ENCODE measurements around the gene CCDC97.

The CCDC97 gene

GRCh38 chr19:41357746-41358145 lies 47.8 kb downstream of the CCDC97 start:
- Histone ChIP-seq H2AFZ (ENCODE audit: low read length) (no peak overlapping the region), H3F3A (ENCODE audit: low read depth) (no peaks in the 10 kb centered on the region), H3K27me3 (ENCODE audit: insufficient read depth, low read length, poor library complexity, severe bottlenecking) (no peaks in the 10 kb centered on the region), H3K4me2 (ENCODE audit: low read depth, low read length, poor library complexity, severe bottlenecking) (peak overlapping the region; percentile 13), H3K9me2 (replicated peaks; ENCODE audit: low read depth, low read length) (no peaks in the 10 kb centered on the region), H3K4me3 (ENCODE audit: low read length, poor library complexity, severe bottlenecking) (no peak overlapping the region), H3K9ac (ENCODE audit: low read depth, low read length, poor library complexity, severe bottlenecking) (no peak overlapping the region), H3K36me3 (ENCODE audit: insufficient read depth, low read length) (no peaks in the 10 kb centered on the region), H4K20me1 (ENCODE audit: insufficient read depth, low read length, poor library complexity, severe bottlenecking) (no peaks in the 10 kb centered on the region), H3K9me3 (ENCODE audit: insufficient read depth, low read depth, low read length) (no peaks in the 10 kb centered on the region), H3K79me2 (ENCODE audit: insufficient read depth, low read length) (peaks cover 17% of the 10 kb centered on the region), H3K4me1 (ENCODE audit: insufficient read depth, low read length, poor library complexity, severe bottlenecking) (peaks cover 30% of the 10 kb centered on the region)
- no peak for TF ChIP-seq CTCF (conservative IDR thresholded peaks at IDR 0.05; ENCODE audit: low read length)
- no peak for TF ChIP-seq EZH2phosphoT487 (IDR thresholded peaks at IDR 0.05; ENCODE audit: borderline replicate concordance)

GRCh38 chr19:41359741-41360140 lies 49.8 kb downstream of the CCDC97 start:
- peaks cover 36% of the 10 kb centered on the region for H3K4me1 ChIP-seq (ENCODE audit: insufficient read depth, low read length, poor library complexity, severe bottlenecking)
- peaks cover 9% of the 10 kb centered on the region for H3K79me2 ChIP-seq (ENCODE audit: insufficient read depth, low read length)
- H4K20me1 ChIP-seq (ENCODE audit: insufficient read depth, low read length, poor library complexity, severe bottlenecking): no peaks in the 10 kb centered on the region
- no peak overlapping the region for H3K4me3 ChIP-seq (ENCODE audit: low read length, poor library complexity, severe bottlenecking)
- no peaks in the 10 kb centered on the region for H3K9me3 ChIP-seq (ENCODE audit: insufficient read depth, low read depth, low read length)
- H3K27me3 ChIP-seq (ENCODE audit: insufficient read depth, low read length, poor library complexity, severe bottlenecking): no peaks in the 10 kb centered on the region
- H3K36me3 ChIP-seq (ENCODE audit: insufficient read depth, low read length): no peaks in the 10 kb centered on the region
- no peaks in the 10 kb centered on the region for H3K9me2 ChIP-seq (replicated peaks; ENCODE audit: low read depth, low read length)
- no peak overlapping the region for H3K9ac ChIP-seq (ENCODE audit: low read depth, low read length, poor library complexity, severe bottlenecking)
- TF ChIP-seq CTCF (conservative IDR thresholded peaks at IDR 0.05; ENCODE audit: low read length) (no peak), EZH2phosphoT487 (IDR thresholded peaks at IDR 0.05; ENCODE audit: borderline replicate concordance) (no peak)
- H3F3A ChIP-seq (ENCODE audit: low read depth): no peaks in the 10 kb centered on the region
- no peak overlapping the region for H3K4me2 ChIP-seq (ENCODE audit: low read depth, low read length, poor library complexity, severe bottlenecking)
- H2AFZ ChIP-seq (ENCODE audit: low read length): no peak overlapping the region

- no peak overlapping the region for H3K9ac ChIP-seq (ENCODE audit: low read depth, low read length, poor library complexity, severe bottlenecking)
- H4K20me1 ChIP-seq (ENCODE audit: insufficient read depth, low read length, poor library complexity, severe bottlenecking): no peaks in the 10 kb centered on the region
- no peaks in the 10 kb centered on the region for H3K36me3 ChIP-seq (ENCODE audit: insufficient read depth, low read length)
- no peaks in the 10 kb centered on the region for H3K27me3 ChIP-seq (ENCODE audit: insufficient read depth, low read length, poor library complexity, severe bottlenecking)
- peaks cover 21% of the 10 kb centered on the region for H3K79me2 ChIP-seq (ENCODE audit: insufficient read depth, low read length)
- H3K4me3 ChIP-seq (ENCODE audit: low read length, poor library complexity, severe bottlenecking): peak overlapping the region; percentile 84
- H3K4me1 ChIP-seq (ENCODE audit: insufficient read depth, low read length, poor library complexity, severe bottlenecking): peaks cover 27% of the 10 kb centered on the region
- H3K9me3 ChIP-seq (ENCODE audit: insufficient read depth, low read depth, low read length): no peaks in the 10 kb centered on the region
- no peaks in the 10 kb centered on the region for H3K9me2 ChIP-seq (replicated peaks; ENCODE audit: low read depth, low read length)
- peak overlapping the region; percentile 88 for H3K4me2 ChIP-seq (ENCODE audit: low read depth, low read length, poor library complexity, severe bottlenecking)
- TF ChIP-seq EZH2phosphoT487 (IDR thresholded peaks at IDR 0.05; ENCODE audit: borderline replicate concordance) (no peak), CTCF (conservative IDR thresholded peaks at IDR 0.05; ENCODE audit: low read length) (no peak)
- no peak overlapping the region for H2AFZ ChIP-seq (ENCODE audit: low read length)
- no peaks in the 10 kb centered on the region for H3F3A ChIP-seq (ENCODE audit: low read depth)
Observed at GRCh38 chr19:41362143-41362847, 52.3 kb downstream of the CCDC97 start.

All from Loucy (cell line).